ENCODE data around the gene ZNF408.

- TF ChIP-seq CTCF (conservative IDR thresholded peaks at IDR 0.05; ENCODE audit: low read length): no peak
- TF ChIP-seq EZH2phosphoT487 (IDR thresholded peaks at IDR 0.05; ENCODE audit: borderline replicate concordance, low read depth, low read length): no peak
Measured at GRCh38 chr11:46743043-46743442, 42.2 kb downstream of the ZNF408 start.

Data from OCI-LY7 (cell line).